HuH-7 (cell line): Measurements from ENCODE around the gene JMJD6.
"Not testable (repeated sequence)": the region's sequence is repeated elsewhere in the genome, so short reads cannot be mapped to it uniquely, and the experiment has no call there.

Experiments
- DNase-seq: peaks from one replicate; pipeline ENCODE4 v3.0.0; 2011; ENCODE audit warnings: low spot score

The JMJD6 gene

GRCh38 chr17:76726231-76726775 is at the start of gene JMJD6:
Gene JMJD6 (minus strand): TSS chr17:76726606. CDS start chr17:76726475, 131 bp downstream.
- DNase-seq: peak; percentile 98

- DNase-seq: no peak
Observed at GRCh38 chr17:76775021-76775600, 48.7 kb upstream of the JMJD6 start.

GRCh38 chr17:76772842-76773525 is 46.6 kb upstream of the JMJD6 start:
- no peak for DNase-seq

- DNase-seq: no peak
Observed at GRCh38 chr17:76758570-76758969, 32.2 kb upstream of the JMJD6 start.

GRCh38 chr17:76757256-76757655 is 30.9 kb upstream of the JMJD6 start:
- DNase-seq: no peak

- DNase-seq: no peak
Observed at GRCh38 chr17:76755285-76755684, 28.9 kb upstream of the JMJD6 start.

- no peak for DNase-seq
Observed at GRCh38 chr17:76753061-76753961, 26.9 kb upstream of the JMJD6 start.

- no peak for DNase-seq
Observed at GRCh38 chr17:76752006-76752405, 25.6 kb upstream of the JMJD6 start.

GRCh38 chr17:76751416-76751993 is 25.1 kb upstream of the JMJD6 start:
- no peak for DNase-seq

GRCh38 chr17:76748657-76749056 is 22.3 kb upstream of the JMJD6 start:
- no peak for DNase-seq

- DNase-seq: no peak
Observed at GRCh38 chr17:76747716-76748363, 21.4 kb upstream of the JMJD6 start.

GRCh38 chr17:76745785-76746184 is 19.4 kb upstream of the JMJD6 start:
- not testable (repeated sequence) for DNase-seq

- DNase-seq: no peak
Observed at GRCh38 chr17:76744747-76745146, 18.3 kb upstream of the JMJD6 start.

GRCh38 chr17:76742958-76743357 is 16.6 kb upstream of the JMJD6 start:
- DNase-seq: no peak

- no peak for DNase-seq
Observed at GRCh38 chr17:76740329-76741118, 14.1 kb upstream of the JMJD6 start.

GRCh38 chr17:76739568-76740115 is 13.2 kb upstream of the JMJD6 start:
- DNase-seq: not testable (repeated sequence)

GRCh38 chr17:76738468-76738850 is 12.1 kb upstream of the JMJD6 start:
- DNase-seq: no peak

- DNase-seq: peak; percentile 97
Observed at GRCh38 chr17:76737676-76738467, 11.5 kb upstream of the JMJD6 start, which contains the start of gene MFSD11. Gene MFSD11 (plus strand): TSS chr17:76738119. CDS start chr17:76738353, 234 bp downstream.

GRCh38 chr17:76737082-76737675 is 10.8 kb upstream of the JMJD6 start, which contains the start of gene SRSF2:
Gene SRSF2 (minus strand): TSS chr17:76737331. CDS start chr17:76737160, 171 bp downstream.
- peak; percentile 97 for DNase-seq
